SK-N-SH (cell line): Measurements from ENCODE around the gene CAMK2B. TPM values are rescaled to one million over a fixed set of nuclear protein-coding genes. Genes with fewer than 3 reads are reported as not detected.

ENCODE experiments used
- CTCF ChIA-PET: fragments of 300-600, 350-600 bp; formaldehyde crosslinking; extraction: SDS; loops from one replicate; lab custom pipeline; 2021; lab: Yijun Ruan, JAX
- POLR2A ChIA-PET: fragments of 350-600 bp; sonication (Branson Sonifier 250); formaldehyde crosslinking; extraction: SDS; loops from one replicate; lab custom pipeline; 2020; ENCODE audit warnings: antibody characterized with exemption, inconsistent platforms; lab: Yijun Ruan, JAX
- DNase-seq: peaks from one replicate; pipeline ENCODE4 v3.0.0; 2012
- H2AFZ ChIP-seq: fragments of 200-600 bp; sonication (generic); 2 replicates; pipeline ENCODE4 v1.8.1; 2016; ENCODE audit warnings: antibody characterized with exemption, mild to moderate bottlenecking, low read depth
- H3F3A ChIP-seq: fragments of 200-600 bp; sonication (generic); replicated peaks from 2 replicates; pipeline ENCODE3; 2016; ENCODE audit warnings: antibody characterized with exemption, mild to moderate bottlenecking; ENCODE audit not compliant: insufficient read depth
- H3K27ac ChIP-seq, 2 experiments: fragments of 200-500 bp in 1 of 2; fragments of 200-600 bp in 1 of 2; sonication (Bioruptor generic) in 1 of 2; sonication (generic), shearing (Covaris generic) in 1 of 2; 2 replicates each; pipeline versions ENCODE4 v1.5.1 to v1.6.1; 2014 to 2016; ENCODE audit warnings: low read depth in 2 of 2, inconsistent platforms in 1 of 2, low read length in 1 of 2, mild to moderate bottlenecking in 1 of 2, mixed read lengths in 1 of 2
- H3K27me3 ChIP-seq: fragments of 200-600 bp; sonication (generic), shearing (Covaris generic); 2 replicates; pipeline ENCODE4 v1.6.1; 2016; ENCODE audit warnings: mixed run types; ENCODE audit not compliant: insufficient read depth
- H3K36me3 ChIP-seq, 2 experiments: fragments of 200-500 bp in 1 of 2; fragments of 200-600 bp in 1 of 2; sonication (Bioruptor generic) in 1 of 2; sonication (generic) in 1 of 2; replicated peaks in 1 of 2; 2 replicates each; pipeline versions ENCODE3 to v1.5.1; 2014 to 2016; ENCODE audit warnings: low read length in 1 of 2, mild to moderate bottlenecking in 1 of 2; ENCODE audit not compliant: insufficient read depth in 2 of 2, control insufficient read depth in 1 of 2
- H3K4me1 ChIP-seq, 2 experiments: fragments of 200-500 bp in 1 of 2; fragments of 200-600 bp in 1 of 2; sonication (Bioruptor generic) in 1 of 2; sonication (generic), shearing (Covaris generic) in 1 of 2; 2 replicates each; pipeline versions ENCODE4 v1.5.1 to v1.6.1; 2014 to 2016; ENCODE audit warnings: low read depth in 1 of 2, low read length in 1 of 2, mixed run types in 1 of 2; ENCODE audit not compliant: insufficient read depth in 2 of 2, control insufficient read depth in 1 of 2
- H3K4me2 ChIP-seq: fragments of 200-600 bp; sonication (generic), shearing (Covaris generic); 2 replicates; pipeline ENCODE4 v1.6.1; 2017; ENCODE audit warnings: mixed run types
- H3K4me3 ChIP-seq, 2 experiments: fragments of 200-500 bp in 1 of 2; fragments of 200-600 bp in 1 of 2; sonication (Bioruptor generic) in 1 of 2; sonication (generic), shearing (Covaris generic) in 1 of 2; 2 replicates each; pipeline versions ENCODE4 v1.5.1 to v1.8.1; 2014 to 2016; ENCODE audit warnings: low read depth in 2 of 2, inconsistent platforms in 1 of 2, low read length in 1 of 2, mild to moderate bottlenecking in 1 of 2, mixed read lengths in 1 of 2, moderate library complexity in 1 of 2
- H3K79me2 ChIP-seq: fragments of 200-600 bp; sonication (generic); 2 replicates; pipeline ENCODE4 v1.8.1; 2017; ENCODE audit warnings: mild to moderate bottlenecking; ENCODE audit not compliant: insufficient read depth
- H3K9ac ChIP-seq: fragments of 200-600 bp; sonication (generic); 2 replicates; pipeline ENCODE4 v1.6.1; 2017; ENCODE audit warnings: mixed run types
- H3K9me2 ChIP-seq: fragments of 200-600 bp; sonication (generic); 2 replicates; pipeline ENCODE4 v1.6.1; 2017; ENCODE audit warnings: mixed run types
- H3K9me3 ChIP-seq: fragments of 200-600 bp; sonication (generic); 2 replicates; pipeline ENCODE4 v1.6.1; 2017; ENCODE audit warnings: mixed run types, mild to moderate bottlenecking, moderate library complexity
- H4K20me1 ChIP-seq: fragments of 200-600 bp; sonication (generic); 2 replicates; pipeline ENCODE4 v1.6.1; 2017; ENCODE audit warnings: mild to moderate bottlenecking, mixed run types; ENCODE audit not compliant: insufficient read depth
- ELF1 ChIP-seq: IDR thresholded peaks from 2 replicates; pipeline ENCODE4 v1.4.0; 2012
- EP300 ChIP-seq, 2 experiments: IDR thresholded peaks; 2 replicates each; pipeline versions ENCODE4 v1.4.0 to v1.6.1; 2012; ENCODE audit warnings: borderline replicate concordance in 1 of 2, low read depth in 1 of 2, low read length in 1 of 2
- EZH2phosphoT487 ChIP-seq: fragments of 200-600 bp; sonication (generic); IDR thresholded peaks from 2 replicates; pipeline ENCODE4 v1.6.1; 2017; ENCODE audit warnings: low read depth, mixed run types, mild to moderate bottlenecking, antibody characterized with exemption, moderate library complexity, borderline replicate concordance
- JUND ChIP-seq: IDR thresholded peaks from 2 replicates; pipeline ENCODE4 v1.4.0; 2012
- MEF2A ChIP-seq: IDR thresholded peaks from 2 replicates; pipeline ENCODE4 v1.4.0; 2012; ENCODE audit warnings: low read depth, borderline replicate concordance
- MXI1 ChIP-seq: IDR thresholded peaks from 2 replicates; pipeline ENCODE4 v1.6.1; 2012; ENCODE audit warnings: mild to moderate bottlenecking, low read depth, low read length, improper control_type of control experiment
- NRF1 ChIP-seq: IDR thresholded peaks from 2 replicates; pipeline ENCODE4 v1.6.1; 2012; ENCODE audit warnings: low read depth, mild to moderate bottlenecking, low read length
- POLR2AphosphoS5 ChIP-seq: IDR thresholded peaks from 2 replicates; pipeline ENCODE4 v1.6.1; 2012; ENCODE audit warnings: low read depth, low read length
- RCOR1 ChIP-seq: fragments of 150-350 bp; IDR thresholded peaks from 2 replicates; pipeline ENCODE4 v1.6.1; 2017; ENCODE audit warnings: antibody characterized with exemption, low read length
- REST ChIP-seq: IDR thresholded peaks from 2 replicates; pipeline ENCODE4 v1.6.1; 2012; ENCODE audit warnings: mild to moderate bottlenecking, low read depth, low read length, moderate library complexity
- RXRA ChIP-seq: IDR thresholded peaks from 2 replicates; pipeline ENCODE4 v1.4.0; 2012; ENCODE audit warnings: low read depth, mild to moderate bottlenecking, borderline replicate concordance
- SMC3 ChIP-seq: IDR thresholded peaks from 2 replicates; pipeline ENCODE4 v1.6.1; 2012; ENCODE audit warnings: low read depth, low read length, improper control_type of control experiment
- TAF1 ChIP-seq: IDR thresholded peaks from 2 replicates; pipeline ENCODE4 v1.6.1; 2012; ENCODE audit warnings: low read depth, mild to moderate bottlenecking, low read length, moderate library complexity, borderline replicate concordance
- TCF12 ChIP-seq: IDR thresholded peaks from 2 replicates; pipeline ENCODE4 v1.4.0; 2012
- TEAD4 ChIP-seq: IDR thresholded peaks from 2 replicates; pipeline ENCODE4 v1.4.0; 2012; ENCODE audit warnings: mild to moderate bottlenecking, borderline replicate concordance; ENCODE audit not compliant: insufficient read depth
- USF1 ChIP-seq: IDR thresholded peaks from 2 replicates; pipeline ENCODE4 v1.4.0; 2012; ENCODE audit warnings: low read depth, borderline replicate concordance
- WGBS: methylation state at CpG from one replicate; pipeline ENCODE4 v1.1.6; 2017; ENCODE audit warnings: low lambda C conversion rate; 5-methylcytosine and 5-hydroxymethylcytosine counted together
- polyA plus RNA-seq, 3 experiments: library from polyadenylated mRNA; depleted of rRNA; stranded (reverse); fragments of >200 nt; gene quantifications; 2 replicates each; pipeline ENCODE4 v1.2.3, GENCODE V29; 2012
- TF ChIP-seq, protein P1 (sequence below): IDR thresholded peaks from 2 replicates; pipeline ENCODE4 v1.4.0; 2012; ENCODE audit warnings: low read depth, borderline replicate concordance
- TF ChIP-seq, protein P2 (sequence below): fragments of 150-350 bp; IDR thresholded peaks from 2 replicates; pipeline ENCODE4 v1.6.1; 2016; ENCODE audit warnings: mild to moderate bottlenecking, low read depth, low read length
- TF ChIP-seq, protein P3 (sequence below): IDR thresholded peaks from 2 replicates; pipeline ENCODE4 v1.4.0; 2012; ENCODE audit warnings: low read depth
- TF ChIP-seq, protein P4 (sequence below): IDR thresholded peaks from 2 replicates; pipeline ENCODE4; 2012

CAMK2B gene
- polyA plus RNA-seq, 1 of the 3 experiments (the other 2 are of a cell fraction) = 0.20 TPM

GRCh38 chr7:44305564-44306507, 19.6 kb downstream of the CAMK2B start:
- no peaks in the 10 kb centered on the region for H3K79me2 ChIP-seq
- no peak overlapping the region for H3K4me3 ChIP-seq
- WGBS = 64% methylated on average over 12 of the region's 12 CpGs
- no peak overlapping the region for H3K9ac ChIP-seq
- TF ChIP-seq, protein P1, sequence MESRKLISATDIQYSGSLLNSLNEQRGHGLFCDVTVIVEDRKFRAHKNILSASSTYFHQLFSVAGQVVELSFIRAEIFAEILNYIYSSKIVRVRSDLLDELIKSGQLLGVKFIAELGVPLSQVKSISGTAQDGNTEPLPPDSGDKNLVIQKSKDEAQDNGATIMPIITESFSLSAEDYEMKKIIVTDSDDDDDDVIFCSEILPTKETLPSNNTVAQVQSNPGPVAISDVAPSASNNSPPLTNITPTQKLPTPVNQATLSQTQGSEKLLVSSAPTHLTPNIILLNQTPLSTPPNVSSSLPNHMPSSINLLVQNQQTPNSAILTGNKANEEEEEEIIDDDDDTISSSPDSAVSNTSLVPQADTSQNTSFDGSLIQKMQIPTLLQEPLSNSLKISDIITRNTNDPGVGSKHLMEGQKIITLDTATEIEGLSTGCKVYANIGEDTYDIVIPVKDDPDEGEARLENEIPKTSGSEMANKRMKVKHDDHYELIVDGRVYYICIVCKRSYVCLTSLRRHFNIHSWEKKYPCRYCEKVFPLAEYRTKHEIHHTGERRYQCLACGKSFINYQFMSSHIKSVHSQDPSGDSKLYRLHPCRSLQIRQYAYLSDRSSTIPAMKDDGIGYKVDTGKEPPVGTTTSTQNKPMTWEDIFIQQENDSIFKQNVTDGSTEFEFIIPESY = no peak
- no peak for TF ChIP-seq USF1
- no peak for TF ChIP-seq EP300 (IDR thresholded peaks at IDR 0.05; ENCODE audit: borderline replicate concordance in 1 of 2, low read depth in 1 of 2, low read length in 1 of 2)
- no peak for TF ChIP-seq JUND
- TF ChIP-seq, protein P2, sequence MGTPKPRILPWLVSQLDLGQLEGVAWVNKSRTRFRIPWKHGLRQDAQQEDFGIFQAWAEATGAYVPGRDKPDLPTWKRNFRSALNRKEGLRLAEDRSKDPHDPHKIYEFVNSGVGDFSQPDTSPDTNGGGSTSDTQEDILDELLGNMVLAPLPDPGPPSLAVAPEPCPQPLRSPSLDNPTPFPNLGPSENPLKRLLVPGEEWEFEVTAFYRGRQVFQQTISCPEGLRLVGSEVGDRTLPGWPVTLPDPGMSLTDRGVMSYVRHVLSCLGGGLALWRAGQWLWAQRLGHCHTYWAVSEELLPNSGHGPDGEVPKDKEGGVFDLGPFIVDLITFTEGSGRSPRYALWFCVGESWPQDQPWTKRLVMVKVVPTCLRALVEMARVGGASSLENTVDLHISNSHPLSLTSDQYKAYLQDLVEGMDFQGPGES = no peak
- no peak for TF ChIP-seq TAF1
- no peak for TF ChIP-seq TCF12
- no peak for TF ChIP-seq MEF2A
- TF ChIP-seq RXRA = no peak
- no peak for TF ChIP-seq TEAD4
- no peak for TF ChIP-seq POLR2AphosphoS5
- TF ChIP-seq REST = no peak
- no peak for TF ChIP-seq NRF1
- no peak for TF ChIP-seq ELF1
- no peak for TF ChIP-seq EZH2phosphoT487
- no peak for TF ChIP-seq RCOR1
- TF ChIP-seq, protein P3, sequence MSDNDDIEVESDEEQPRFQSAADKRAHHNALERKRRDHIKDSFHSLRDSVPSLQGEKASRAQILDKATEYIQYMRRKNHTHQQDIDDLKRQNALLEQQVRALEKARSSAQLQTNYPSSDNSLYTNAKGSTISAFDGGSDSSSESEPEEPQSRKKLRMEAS = no peak
- no peak for TF ChIP-seq MXI1
- TF ChIP-seq, protein P4, sequence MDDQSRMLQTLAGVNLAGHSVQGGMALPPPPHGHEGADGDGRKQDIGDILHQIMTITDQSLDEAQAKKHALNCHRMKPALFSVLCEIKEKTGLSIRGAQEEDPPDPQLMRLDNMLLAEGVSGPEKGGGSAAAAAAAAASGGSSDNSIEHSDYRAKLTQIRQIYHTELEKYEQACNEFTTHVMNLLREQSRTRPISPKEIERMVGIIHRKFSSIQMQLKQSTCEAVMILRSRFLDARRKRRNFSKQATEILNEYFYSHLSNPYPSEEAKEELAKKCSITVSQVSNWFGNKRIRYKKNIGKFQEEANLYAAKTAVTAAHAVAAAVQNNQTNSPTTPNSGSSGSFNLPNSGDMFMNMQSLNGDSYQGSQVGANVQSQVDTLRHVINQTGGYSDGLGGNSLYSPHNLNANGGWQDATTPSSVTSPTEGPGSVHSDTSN = no peak
- TF ChIP-seq SMC3 = no peak
- TF ChIP-seq, all 33 proteins: peak for 0
- POLR2A ChIA-PET = no interaction called here
- Histone ChIP-seq H3K27me3 (no peaks in the 10 kb centered on the region; the same call in 1 of the 2 replicates), H3K4me2 (no peak overlapping the region), H3K4me1 (peaks cover 0 to 4% of the 10 kb centered on the region in 2 experiments; a peak in 1 of 4 replicates), H3K36me3 (no peaks in the 10 kb centered on the region), H3K9me3 (0 out of 2 replicates have a peak, but pooled peaks cover 9% of the 10 kb centered on the region), H4K20me1 (no peaks in the 10 kb centered on the region), H3K27ac (no peak overlapping the region), H3K9me2 (no peaks in the 10 kb centered on the region), H2AFZ (no peak overlapping the region), H3F3A (no peaks in the 10 kb centered on the region)
- CTCF ChIA-PET = interaction anchor here (1.1 to 3.6 kb wide), 2 partner anchors 10 to 64 kb away, joined by 4 to 14 read pairs; no protein-coding TSS in a partner anchor
- no peak for DNase-seq
